ENCODE data around the gene KANK4. TPM values are rescaled to one million over a fixed set of nuclear protein-coding genes. Genes with fewer than 3 reads are reported as not detected.

KANK4 gene
- total and polyA plus RNA-seq, 2 of the 8 experiments (the other 6 are each of a cell fraction or from before 2014, with no cell fraction given) = 0.22 to 0.26 TPM

DNA sequence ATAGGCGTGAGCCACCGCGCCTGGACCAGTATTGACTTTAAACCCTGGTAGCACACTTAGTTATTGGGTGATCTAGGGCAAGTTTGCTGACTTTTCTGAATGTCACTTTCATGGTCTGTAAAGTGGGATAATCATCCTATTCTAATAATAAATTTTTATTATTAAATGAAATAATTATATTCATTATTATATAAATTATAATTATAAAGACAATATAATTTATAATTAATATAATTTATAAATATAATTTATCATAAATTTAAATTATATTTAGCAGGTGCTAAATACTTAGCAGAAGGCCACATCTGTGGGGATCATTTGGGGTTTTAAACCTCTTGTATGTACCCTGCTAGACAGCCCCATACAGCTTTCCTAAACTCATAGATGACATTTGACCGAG is 59.7 kb downstream of the KANK4 start:
- Histone ChIP-seq H3K27me3 (replicated peaks in 1 of 4; ENCODE audit: control insufficient read depth in 3 of 4, extremely low read depth in 1 of 4, insufficient read depth in 3 of 4, low read length in 3 of 4) (no peaks in the 10 kb centered on the region), H2BK5ac (ENCODE audit: low read depth, low read length) (no peak overlapping the region), H2BK120ac (replicated peaks; ENCODE audit: low read depth, low read length) (no peak overlapping the region), H3K9ac (replicated peaks in 1 of 4; ENCODE audit: extremely low read depth in 1 of 4, low read depth in 3 of 4, low read length in 3 of 4) (no peak overlapping the region), H3K14ac (ENCODE audit: insufficient read length) (no peak overlapping the region), H2BK20ac (ENCODE audit: low read length) (no peak overlapping the region), H2BK12ac (ENCODE audit: low read depth, low read length) (no peak overlapping the region), H3K4me1 (replicated peaks in 1 of 4; ENCODE audit: control insufficient read depth in 3 of 4, insufficient read depth in 4 of 4, low read length in 3 of 4) (peaks cover 0 to 3% (median under 1%) of the 10 kb centered on the region in 4 experiments; a peak in 4 of 7 replicates), H3K79me2 (ENCODE audit: control insufficient read depth in 1 of 2, insufficient read depth in 2 of 2, low read length in 2 of 2) (no peaks in the 10 kb centered on the region), H3K4me3 (ENCODE audit: extremely low read depth in 1 of 4, insufficient read depth in 2 of 4, low read depth in 3 of 4, low read length in 4 of 4) (no peak overlapping the region), H3K27ac (ENCODE audit: low read depth, low read length) (no peak overlapping the region), H2BK15ac (ENCODE audit: low read length) (no peak overlapping the region), H3K4ac (replicated peaks; ENCODE audit: insufficient read length, low read depth, low read length) (no peak overlapping the region), H3K4me2 (ENCODE audit: insufficient read depth in 1 of 2, low read depth in 2 of 2, low read length in 2 of 2) (no peak overlapping the region), H3K23me2 (ENCODE audit: low read depth, low read length) (no peaks in the 10 kb centered on the region), H3K36me3 (ENCODE audit: control insufficient read depth in 2 of 4, insufficient read depth in 4 of 4, low read length in 3 of 4) (no peaks in the 10 kb centered on the region), H4K20me1 (replicated peaks in 1 of 2; ENCODE audit: control insufficient read depth in 1 of 2, insufficient read depth in 2 of 2, low read length in 2 of 2) (no peaks in the 10 kb centered on the region), H4K91ac (replicated peaks; ENCODE audit: insufficient read length, low read length) (no peak overlapping the region), H4K5ac (ENCODE audit: insufficient read length, low read depth, low read length) (no peak overlapping the region), H3K56ac (replicated peaks; ENCODE audit: insufficient read length, low read depth, low read length) (no peak overlapping the region), H3K9me3 (ENCODE audit: insufficient read depth in 2 of 2, low read depth in 1 of 2, low read length in 1 of 2) (no peaks in the 10 kb centered on the region), H2AK5ac (ENCODE audit: low read depth, low read length) (no peak overlapping the region), H2AFZ (ENCODE audit: low read length) (no peak overlapping the region), H4K8ac (ENCODE audit: extremely low read depth, insufficient read depth, low read length) (no peak overlapping the region), H3K23ac (ENCODE audit: insufficient read length) (no peak overlapping the region), H3K79me1 (ENCODE audit: low read depth, low read length) (no peaks in the 10 kb centered on the region), H3K18ac (ENCODE audit: extremely low read depth, low read length) (no peak overlapping the region)
- TF ChIP-seq ASH2L (IDR thresholded peaks at IDR 0.05; ENCODE audit: low read length) = no peak
- no peak for TF ChIP-seq EGR1 (IDR thresholded peaks at IDR 0.05; ENCODE audit: borderline replicate concordance, low read depth, low read length)
- TF ChIP-seq BACH1 (IDR thresholded peaks at IDR 0.05; ENCODE audit: low read length) = no peak
- TF ChIP-seq, protein P1, sequence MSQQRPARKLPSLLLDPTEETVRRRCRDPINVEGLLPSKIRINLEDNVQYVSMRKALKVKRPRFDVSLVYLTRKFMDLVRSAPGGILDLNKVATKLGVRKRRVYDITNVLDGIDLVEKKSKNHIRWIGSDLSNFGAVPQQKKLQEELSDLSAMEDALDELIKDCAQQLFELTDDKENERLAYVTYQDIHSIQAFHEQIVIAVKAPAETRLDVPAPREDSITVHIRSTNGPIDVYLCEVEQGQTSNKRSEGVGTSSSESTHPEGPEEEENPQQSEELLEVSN (IDR thresholded peaks at IDR 0.05) = no peak
- TF ChIP-seq POLR2AphosphoS5 (IDR thresholded peaks at IDR 0.05; ENCODE audit: low read depth, low read length) = no peak
- TF ChIP-seq RFX5 (IDR thresholded peaks at IDR 0.05; ENCODE audit: borderline replicate concordance, low read depth, low read length) = no peak
- no peak for TF ChIP-seq SP1 (IDR thresholded peaks at IDR 0.05; ENCODE audit: low read depth, low read length)
- no peak for TF ChIP-seq EP300 (IDR thresholded peaks at IDR 0.05; ENCODE audit: borderline replicate concordance in 1 of 2, low read depth in 2 of 2, low read length in 2 of 2)
- WGBS, 2 experiments (ENCODE audit: extremely low coverage in 1 of 2, insufficient coverage in 1 of 2, insufficient read length in 1 of 2, insufficient replicate concordance in 2 of 2, low coverage in 1 of 2, low lambda C conversion rate in 2 of 2, missing lambda C conversion rate in 1 of 2) = 93% methylated on average over 4 of the region's 4 CpGs; no CpG with 5 or more reads in 1 of the 2 experiments
- POLR2A ChIA-PET (ENCODE audit: partially characterized antibody) = no interaction called here
- no peak for DNase-seq (ENCODE audit: low read depth in 1 of 2, low spot score in 2 of 2)
- no peak for FAIRE-seq
- CTCF ChIA-PET (ENCODE audit: partially characterized antibody) = no interaction called here

All from H1 (cell line).